ENCODE results near the gene DZIP3.

DNA sequence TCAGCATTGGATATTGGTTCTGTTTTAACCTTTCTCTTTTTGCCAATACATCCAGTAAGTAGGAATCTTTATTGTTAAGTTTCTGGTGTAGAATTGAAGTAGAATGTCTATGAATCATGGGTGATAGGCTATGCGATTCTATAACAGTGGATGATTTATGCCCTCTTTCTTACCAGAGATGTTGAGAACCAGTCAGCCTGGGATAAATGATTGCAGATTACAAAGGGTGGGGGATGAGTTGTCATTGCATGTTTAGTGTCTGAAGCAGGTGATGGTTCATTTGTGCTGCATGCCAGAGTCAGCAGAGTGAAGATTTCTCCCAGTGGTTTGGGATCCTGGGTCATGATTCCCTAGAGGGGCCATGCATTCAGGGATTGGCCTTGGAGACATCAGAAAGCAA, 153.4 kb downstream of the DZIP3 start:
- TF ChIP-seq, protein P1, sequence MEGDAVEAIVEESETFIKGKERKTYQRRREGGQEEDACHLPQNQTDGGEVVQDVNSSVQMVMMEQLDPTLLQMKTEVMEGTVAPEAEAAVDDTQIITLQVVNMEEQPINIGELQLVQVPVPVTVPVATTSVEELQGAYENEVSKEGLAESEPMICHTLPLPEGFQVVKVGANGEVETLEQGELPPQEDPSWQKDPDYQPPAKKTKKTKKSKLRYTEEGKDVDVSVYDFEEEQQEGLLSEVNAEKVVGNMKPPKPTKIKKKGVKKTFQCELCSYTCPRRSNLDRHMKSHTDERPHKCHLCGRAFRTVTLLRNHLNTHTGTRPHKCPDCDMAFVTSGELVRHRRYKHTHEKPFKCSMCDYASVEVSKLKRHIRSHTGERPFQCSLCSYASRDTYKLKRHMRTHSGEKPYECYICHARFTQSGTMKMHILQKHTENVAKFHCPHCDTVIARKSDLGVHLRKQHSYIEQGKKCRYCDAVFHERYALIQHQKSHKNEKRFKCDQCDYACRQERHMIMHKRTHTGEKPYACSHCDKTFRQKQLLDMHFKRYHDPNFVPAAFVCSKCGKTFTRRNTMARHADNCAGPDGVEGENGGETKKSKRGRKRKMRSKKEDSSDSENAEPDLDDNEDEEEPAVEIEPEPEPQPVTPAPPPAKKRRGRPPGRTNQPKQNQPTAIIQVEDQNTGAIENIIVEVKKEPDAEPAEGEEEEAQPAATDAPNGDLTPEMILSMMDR (IDR thresholded peaks at IDR 0.05), result no peak
- no peak for TF ChIP-seq POLR2A (IDR thresholded peaks at IDR 0.05)

Measured in testis (tissue), 2 donors.